Measurements from ENCODE around the gene TSPEAR.

TSPEAR gene

GRCh38 chr21:44498280-44499210 lies 212.8 kb downstream of the TSPEAR start:
- no peak for TF ChIP-seq CTCF (IDR thresholded peaks at IDR 0.05; ENCODE audit: low read depth, low read length)
- H3K4me3 ChIP-seq (ENCODE audit: low read depth, low read length) = no peak overlapping the region

- no peak for TF ChIP-seq CTCF (IDR thresholded peaks at IDR 0.05; ENCODE audit: low read depth, low read length)
- no peak overlapping the region for H3K4me3 ChIP-seq (ENCODE audit: low read depth, low read length)
Observed at GRCh38 chr21:44497703-44498126, 213.7 kb downstream of the TSPEAR start.

- no peak for TF ChIP-seq CTCF (IDR thresholded peaks at IDR 0.05; ENCODE audit: low read depth, low read length)
- H3K4me3 ChIP-seq (ENCODE audit: low read depth, low read length) = no peak overlapping the region
Observed at GRCh38 chr21:44496564-44497550, 214.5 kb downstream of the TSPEAR start.

GRCh38 chr21:44495611-44496563 lies 215.5 kb downstream of the TSPEAR start:
- no peak for TF ChIP-seq CTCF (IDR thresholded peaks at IDR 0.05; ENCODE audit: low read depth, low read length)
- H3K4me3 ChIP-seq (ENCODE audit: low read depth, low read length) = no peak overlapping the region

GRCh38 chr21:44494956-44495355 lies 216.4 kb downstream of the TSPEAR start:
- no peak for TF ChIP-seq CTCF (IDR thresholded peaks at IDR 0.05; ENCODE audit: low read depth, low read length)
- H3K4me3 ChIP-seq (ENCODE audit: low read depth, low read length) = no peak overlapping the region

GRCh38 chr21:44494418-44494817 lies 217.0 kb downstream of the TSPEAR start:
- no peak overlapping the region for H3K4me3 ChIP-seq (ENCODE audit: low read depth, low read length)
- no peak for TF ChIP-seq CTCF (IDR thresholded peaks at IDR 0.05; ENCODE audit: low read depth, low read length)

Data from WI38 (cell line).